Measurements from ENCODE around the gene HOXB6.

- TF ChIP-seq EZH2phosphoT487 (IDR thresholded peaks at IDR 0.05; ENCODE audit: borderline replicate concordance) (no peak), POLR2A (IDR thresholded peaks at IDR 0.05; ENCODE audit: borderline replicate concordance, extremely low read depth, insufficient read depth, insufficient read length) (no peak), TCF7L2 (IDR thresholded peaks at IDR 0.05; ENCODE audit: borderline replicate concordance, extremely low read depth, insufficient read depth, insufficient read length) (no peak), CTCF (IDR thresholded peaks at IDR 0.05 in 2 of 3, conservative IDR thresholded peaks at IDR 0.05 in 1 of 3; ENCODE audit: borderline replicate concordance in 1 of 3, insufficient read depth in 1 of 3, low read depth in 2 of 3, low read length in 2 of 3) (no peak), CEBPB (IDR thresholded peaks at IDR 0.05; ENCODE audit: low read depth) (no peak), EZH2 (IDR thresholded peaks at IDR 0.05) (no peak), RAD21 (IDR thresholded peaks at IDR 0.05; ENCODE audit: low read depth) (no peak), POLR2AphosphoS5 (IDR thresholded peaks at IDR 0.05; ENCODE audit: low read depth, low read length) (no peak), REST (IDR thresholded peaks at IDR 0.05; ENCODE audit: low read depth) (no peak), EGR1 (IDR thresholded peaks at IDR 0.05; ENCODE audit: low read depth) (no peak), ATF3 (IDR thresholded peaks at IDR 0.05) (no peak), SRF (IDR thresholded peaks at IDR 0.05; ENCODE audit: low read depth) (no peak), CBX3 (IDR thresholded peaks at IDR 0.05; ENCODE audit: low read depth) (no peak)
Observed at GRCh38 chr17:48613862-48614694, 9.3 kb upstream of the HOXB6 start.
